ENCODE data around the gene SNX25. TPM values are rescaled to one million over a fixed set of nuclear protein-coding genes. Genes with fewer than 3 reads are reported as not detected.
A peak's percentile ranks its signal among the peaks of the same experiment; 100 is the strongest.

Gene SNX25
- total RNA-seq, 1 donor from 2014 or later: 27.5 TPM

GRCh38 chr4:185224597-185224996 is 15.2 kb downstream of the SNX25 start:
- Mint-ChIP-seq H3K27ac (ENCODE audit: unreplicated experiment) (no peak overlapping the region), H3K9me3 (ENCODE audit: unreplicated experiment) (peaks cover 2% of the 10 kb centered on the region), H3K36me3 (ENCODE audit: unreplicated experiment) (no peaks in the 10 kb centered on the region), H3K27me3 (ENCODE audit: unreplicated experiment) (no peaks in the 10 kb centered on the region), H3K4me3 (ENCODE audit: unreplicated experiment) (no peak overlapping the region), H3K4me1 (ENCODE audit: low read depth, unreplicated experiment) (peaks cover 4% of the 10 kb centered on the region)
- peak; percentile 14 for TF ChIP-seq CTCF (IDR thresholded peaks at IDR 0.05; ENCODE audit: partially characterized antibody, unreplicated experiment)
- DNase-seq: no peak

DNA sequence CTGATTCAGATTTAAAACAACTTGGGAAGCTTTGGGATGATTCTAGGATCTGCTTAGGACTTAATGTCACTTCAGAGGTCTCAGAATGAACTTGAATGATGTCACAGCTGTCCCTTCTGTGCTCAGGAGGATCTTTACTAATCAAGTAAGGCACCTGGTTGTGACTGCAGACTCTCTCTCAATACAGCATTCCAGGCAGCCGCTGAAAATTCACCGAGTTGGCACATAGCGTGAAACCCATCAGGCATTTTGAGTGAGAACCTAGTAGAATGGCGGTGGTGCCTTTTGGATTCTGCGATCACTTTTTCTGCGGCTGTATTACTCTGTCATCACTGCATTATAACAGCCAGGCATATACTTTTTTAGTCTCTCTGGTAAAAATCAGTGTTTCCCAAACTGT is 16.5 kb downstream of the SNX25 start:
- peak overlapping the region; percentile 59 for H3K27ac Mint-ChIP-seq (ENCODE audit: unreplicated experiment)

GRCh38 chr4:185227131-185227551 is 17.7 kb downstream of the SNX25 start:
- no peak for TF ChIP-seq CTCF (IDR thresholded peaks at IDR 0.05; ENCODE audit: partially characterized antibody, unreplicated experiment)
- Mint-ChIP-seq H3K27me3 (ENCODE audit: unreplicated experiment) (no peaks in the 10 kb centered on the region), H3K27ac (ENCODE audit: unreplicated experiment) (no peak overlapping the region), H3K36me3 (ENCODE audit: unreplicated experiment) (no peaks in the 10 kb centered on the region), H3K9me3 (ENCODE audit: unreplicated experiment) (peaks cover 1% of the 10 kb centered on the region), H3K4me1 (ENCODE audit: low read depth, unreplicated experiment) (peaks cover 4% of the 10 kb centered on the region), H3K4me3 (ENCODE audit: unreplicated experiment) (no peak overlapping the region)
- DNase-seq: no peak

More for the DNA sequence above, 16.5 kb downstream of the SNX25 start:
- no peak for TF ChIP-seq CTCF (IDR thresholded peaks at IDR 0.05; ENCODE audit: partially characterized antibody, unreplicated experiment)
- DNase-seq: no peak
- Mint-ChIP-seq H3K36me3 (ENCODE audit: unreplicated experiment) (no peaks in the 10 kb centered on the region), H3K4me3 (ENCODE audit: unreplicated experiment) (no peak overlapping the region), H3K9me3 (ENCODE audit: unreplicated experiment) (peaks cover 2% of the 10 kb centered on the region), H3K27me3 (ENCODE audit: unreplicated experiment) (no peaks in the 10 kb centered on the region), H3K4me1 (ENCODE audit: low read depth, unreplicated experiment) (peaks cover 4% of the 10 kb centered on the region)

- Mint-ChIP-seq H3K27ac (ENCODE audit: unreplicated experiment) (no peak overlapping the region), H3K9me3 (ENCODE audit: unreplicated experiment) (no peaks in the 10 kb centered on the region), H3K4me3 (ENCODE audit: unreplicated experiment) (no peak overlapping the region), H3K4me1 (ENCODE audit: low read depth, unreplicated experiment) (peaks cover 4% of the 10 kb centered on the region), H3K27me3 (ENCODE audit: unreplicated experiment) (no peaks in the 10 kb centered on the region), H3K36me3 (ENCODE audit: unreplicated experiment) (no peaks in the 10 kb centered on the region)
- DNase-seq: no peak
- TF ChIP-seq CTCF (IDR thresholded peaks at IDR 0.05; ENCODE audit: partially characterized antibody, unreplicated experiment): no peak
These were observed 18.4 kb downstream of the SNX25 start for GRCh38 chr4:185227713-185228278.

DNA sequence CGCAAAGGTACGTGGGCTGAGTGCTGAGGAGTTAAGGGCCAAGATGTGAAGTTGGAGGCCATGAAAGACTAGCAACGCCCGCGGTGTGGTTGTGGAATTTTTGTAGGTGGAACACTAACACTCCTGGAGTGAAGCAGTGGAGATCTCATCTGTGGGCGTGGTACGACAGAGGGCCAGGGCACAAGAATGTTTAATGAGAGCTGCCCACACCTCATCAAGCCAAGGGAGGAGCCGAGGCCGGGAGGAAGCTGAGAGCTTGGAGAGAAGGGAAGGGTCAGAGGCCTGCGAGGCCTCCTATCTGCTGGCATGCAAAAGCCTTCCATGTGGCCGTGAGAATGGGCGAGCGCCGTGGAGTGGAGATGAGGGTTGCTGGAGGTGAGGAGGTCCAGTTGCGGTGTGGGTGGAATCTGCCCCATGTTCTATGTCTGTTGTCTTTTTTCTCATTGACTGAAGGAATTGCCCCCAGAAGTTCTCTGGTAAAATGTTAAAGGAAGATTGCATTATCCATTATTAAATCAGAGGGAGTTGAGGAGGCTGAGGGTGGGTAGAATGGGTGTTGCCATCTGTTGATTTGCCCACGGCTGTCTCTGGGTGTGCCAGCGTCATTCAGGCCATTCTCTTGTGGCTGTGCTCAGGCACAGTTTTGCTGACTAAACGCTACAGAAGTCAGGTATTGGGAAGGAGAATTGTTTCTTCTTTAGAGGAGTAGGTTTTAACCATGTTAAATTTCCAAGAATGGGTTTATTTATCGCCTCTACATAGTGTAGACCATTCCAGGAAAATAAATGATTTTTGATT is 19.8 kb downstream of the SNX25 start:
- Mint-ChIP-seq H3K4me1 (ENCODE audit: low read depth, unreplicated experiment) (peaks cover 4% of the 10 kb centered on the region), H3K9me3 (ENCODE audit: unreplicated experiment) (no peaks in the 10 kb centered on the region), H3K4me3 (ENCODE audit: unreplicated experiment) (no peak overlapping the region), H3K36me3 (ENCODE audit: unreplicated experiment) (no peaks in the 10 kb centered on the region), H3K27ac (ENCODE audit: unreplicated experiment) (no peak overlapping the region), H3K27me3 (ENCODE audit: unreplicated experiment) (no peaks in the 10 kb centered on the region)
- no peak for DNase-seq
- TF ChIP-seq CTCF (IDR thresholded peaks at IDR 0.05; ENCODE audit: partially characterized antibody, unreplicated experiment): no peak

Data from glutamatergic neuron (in vitro differentiated cells).